HUDEP-2 (cell line): Measurements from ENCODE around the gene AIMP2.
"Not testable (repeated sequence)": the region's sequence is repeated elsewhere in the genome, so short reads cannot be mapped to it uniquely, and the experiment has no call there.

Experiments used
- DNase-seq, 76 experiments: peaks; one replicate each; lab custom pipeline; 2025; ENCODE audit not compliant: unreplicated experiment in 76 of 76; lab: John Stamatoyannopoulos, UW

Gene AIMP2

DNA sequence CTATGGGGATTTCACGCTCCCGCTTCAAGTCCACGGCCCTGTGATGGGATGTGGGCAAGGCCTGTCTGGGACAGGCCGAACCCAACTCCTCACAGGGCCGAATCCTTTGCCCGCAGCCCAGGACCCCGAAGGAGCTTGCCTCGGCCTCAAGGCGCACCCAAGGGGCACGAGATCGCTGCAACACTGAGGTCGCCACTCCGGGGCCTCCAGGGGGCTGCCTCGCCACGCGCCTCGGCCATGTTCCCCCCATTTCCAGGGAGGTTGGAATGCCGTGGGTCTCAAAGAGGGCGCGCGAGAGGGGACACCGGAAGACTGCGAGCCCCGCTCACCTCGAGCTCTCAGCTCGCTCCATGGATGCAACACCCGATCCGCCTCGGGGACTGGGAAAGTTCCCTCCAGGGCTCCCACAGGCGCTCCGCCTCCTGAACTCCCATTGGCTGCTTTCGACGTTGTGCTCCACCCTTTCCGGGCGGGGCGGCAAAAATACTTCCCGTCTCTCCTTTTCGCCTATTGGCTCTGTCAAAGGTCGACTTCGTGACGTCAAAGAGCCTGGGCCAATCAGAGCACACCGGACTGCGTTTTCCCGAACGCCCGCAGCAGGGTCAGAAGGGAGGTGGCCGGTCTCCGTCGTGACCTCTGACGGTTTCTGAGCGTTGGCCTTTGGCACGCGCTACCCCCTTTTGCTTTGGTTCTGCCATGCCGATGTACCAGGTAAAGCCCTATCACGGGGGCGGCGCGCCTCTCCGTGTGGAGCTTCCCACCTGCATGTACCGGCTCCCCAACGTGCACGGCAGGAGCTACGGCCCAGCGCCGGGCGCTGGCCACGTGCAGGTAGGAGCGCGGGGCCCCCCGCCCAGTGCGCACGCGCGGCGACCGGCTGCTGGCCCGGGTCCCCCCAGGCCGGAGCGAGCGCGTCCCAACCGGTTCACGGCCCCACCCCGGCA lies at the start of gene AIMP2, which contains the start of gene PMS2:
Gene AIMP2, plus strand, starts transcription at position 605 of the 944 bp plus-strand sequence. Its CDS starts 92 bp downstream, at position 697.
Gene PMS2, minus strand, starts transcription at position 382 of the 944 bp plus-strand sequence. Its CDS starts 30 bp downstream, at position 352.
- peak in 75 of 76 experiments; percentile 75 to 100 (median 97) for DNase-seq

DNA sequence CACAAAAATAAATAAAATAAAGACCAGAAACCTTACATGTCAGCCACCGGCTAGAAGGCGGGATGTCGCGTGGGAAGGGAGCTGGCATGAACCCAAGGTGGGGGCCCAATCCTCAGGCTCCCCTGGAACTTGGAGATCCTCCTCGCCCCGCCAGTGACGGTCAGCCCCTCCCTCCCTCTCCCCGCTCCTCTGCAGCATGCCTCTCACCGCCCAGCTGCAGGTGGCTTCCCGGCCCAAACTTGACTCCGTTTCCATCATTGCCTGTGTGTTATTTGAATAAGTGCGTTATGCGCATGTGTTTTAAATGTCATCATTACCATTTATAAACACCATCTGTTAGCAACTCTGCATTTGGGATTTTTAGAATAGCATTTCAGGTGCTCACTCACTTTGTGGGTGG lies 45.9 kb upstream of the AIMP2 start:
- not testable (repeated sequence) for DNase-seq

DNA sequence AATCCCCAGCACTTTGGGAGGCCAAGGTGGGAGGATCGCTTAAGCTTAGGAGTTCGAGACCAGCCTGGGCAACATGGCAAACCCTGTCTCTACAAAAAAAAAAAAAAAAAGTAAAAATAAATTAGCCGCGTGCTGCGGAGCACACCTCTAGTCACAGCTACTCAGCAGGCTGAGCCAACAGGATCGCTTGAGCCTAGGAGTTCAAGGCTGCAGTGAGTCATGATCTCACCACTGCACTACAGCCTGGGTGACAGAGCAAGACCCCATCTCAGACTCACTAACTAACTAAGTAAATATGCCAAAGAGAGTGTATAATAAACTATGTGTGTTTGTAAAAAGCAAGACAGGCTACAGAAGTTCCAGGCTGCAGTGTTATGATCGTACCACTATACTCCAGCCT lies 45.3 kb upstream of the AIMP2 start:
- not testable (repeated sequence) for DNase-seq

DNA sequence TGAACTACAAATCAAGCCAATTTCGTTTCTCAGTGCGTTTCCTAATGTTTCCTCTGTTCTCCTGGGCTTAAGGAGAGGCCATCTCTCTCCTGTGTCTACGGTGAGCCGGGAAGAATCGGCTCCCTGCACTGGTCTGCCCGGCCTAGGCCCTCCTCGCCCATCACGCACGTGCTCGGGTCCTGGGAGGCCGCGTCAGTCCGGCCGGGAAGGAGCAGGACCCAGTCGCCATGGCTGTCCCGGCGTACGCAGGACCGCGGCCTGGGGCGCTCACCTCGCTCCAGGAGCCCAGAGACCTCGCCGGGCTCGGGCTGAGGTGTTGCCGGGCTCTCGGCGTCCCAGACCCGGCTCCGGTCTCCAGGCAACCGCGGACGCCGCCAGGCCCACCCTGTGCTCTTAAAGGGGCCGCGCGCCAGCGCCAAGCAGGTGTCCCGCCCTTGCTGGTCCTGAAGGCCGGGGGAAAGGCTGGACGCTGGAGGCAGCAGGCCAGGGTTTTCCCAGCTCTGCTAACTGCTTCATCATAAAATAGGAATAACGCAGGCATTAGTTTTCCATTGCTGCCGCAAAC lies 38.6 kb upstream of the AIMP2 start, which contains the start of gene RSPH10B:
Gene RSPH10B, minus strand, starts transcription at position 343 of the 565 bp plus-strand sequence. CDS start 3,573 bp downstream, outside the sequence.
- DNase-seq, result not testable (repeated sequence)

DNA sequence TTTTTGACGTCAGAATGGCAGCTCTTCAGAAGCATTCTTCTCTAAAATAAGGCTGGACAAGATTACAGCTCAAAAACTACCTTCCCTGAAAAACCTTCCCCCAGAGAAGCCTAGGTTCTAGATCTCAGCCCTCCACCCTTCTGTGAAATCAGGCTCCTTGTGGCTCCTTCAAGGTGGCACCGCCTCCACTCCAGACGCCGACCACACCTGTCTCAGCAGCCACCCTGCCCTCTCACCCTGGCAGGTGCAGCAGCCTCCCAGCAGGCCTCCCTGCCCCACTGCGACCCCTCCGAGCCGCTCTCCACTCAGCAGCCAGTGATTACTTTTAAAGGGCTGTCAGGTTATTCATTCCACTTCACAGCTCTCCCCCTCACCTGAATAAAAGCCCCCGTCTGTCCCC lies 35.5 kb upstream of the AIMP2 start:
- not testable (repeated sequence) for DNase-seq

DNA sequence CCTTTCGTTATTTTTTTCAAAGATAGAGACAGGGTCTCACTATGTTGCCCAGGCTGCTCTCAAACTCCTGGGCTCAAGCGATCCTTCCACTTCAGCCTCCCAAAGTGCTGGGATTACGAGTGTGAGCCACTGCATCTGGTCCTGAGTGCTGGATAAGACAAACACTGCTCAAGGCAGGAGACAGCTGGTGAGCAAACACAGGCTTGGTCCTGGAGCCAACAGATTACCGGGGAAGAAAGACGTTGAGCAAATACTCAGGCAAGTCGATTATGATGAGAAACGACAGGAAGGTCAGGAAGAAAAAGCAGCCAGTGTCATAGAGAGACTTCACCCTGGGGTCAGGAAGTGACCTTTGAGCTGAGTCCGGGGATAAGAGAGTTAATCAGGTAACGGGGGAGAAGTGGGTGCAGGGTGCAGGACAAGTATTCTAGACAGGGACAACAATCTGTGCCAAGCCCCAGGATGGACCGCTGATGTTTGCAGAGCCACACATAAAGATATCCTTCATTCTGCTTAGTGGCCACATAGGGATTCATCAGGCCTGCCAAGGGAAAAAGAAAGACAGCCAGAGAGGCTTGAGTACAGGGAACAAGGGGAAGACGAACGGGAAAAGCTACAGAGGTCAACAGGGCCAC lies 29.3 kb upstream of the AIMP2 start:
- not testable (repeated sequence) for DNase-seq

DNA sequence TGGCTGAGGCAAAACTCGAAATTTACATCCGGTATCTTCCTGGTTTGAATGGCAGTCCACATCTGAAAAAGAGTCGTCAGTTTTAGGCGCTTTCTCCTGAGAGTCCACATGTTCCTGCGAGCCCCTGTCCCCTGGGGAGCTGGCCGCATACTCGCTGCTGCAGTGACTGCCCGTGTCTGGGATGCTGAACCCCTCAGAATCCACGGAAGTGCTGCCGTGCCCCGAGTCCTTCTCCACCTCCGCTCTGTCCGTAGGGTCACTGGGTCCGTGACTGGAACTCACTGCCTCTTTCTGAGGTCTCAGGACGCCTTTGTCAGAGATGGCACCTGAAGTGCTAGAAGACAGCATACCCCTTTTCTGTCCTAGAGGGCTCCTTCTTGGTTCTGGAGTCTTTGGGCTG lies 22.0 kb upstream of the AIMP2 start:
- DNase-seq, result not testable (repeated sequence)

DNA sequence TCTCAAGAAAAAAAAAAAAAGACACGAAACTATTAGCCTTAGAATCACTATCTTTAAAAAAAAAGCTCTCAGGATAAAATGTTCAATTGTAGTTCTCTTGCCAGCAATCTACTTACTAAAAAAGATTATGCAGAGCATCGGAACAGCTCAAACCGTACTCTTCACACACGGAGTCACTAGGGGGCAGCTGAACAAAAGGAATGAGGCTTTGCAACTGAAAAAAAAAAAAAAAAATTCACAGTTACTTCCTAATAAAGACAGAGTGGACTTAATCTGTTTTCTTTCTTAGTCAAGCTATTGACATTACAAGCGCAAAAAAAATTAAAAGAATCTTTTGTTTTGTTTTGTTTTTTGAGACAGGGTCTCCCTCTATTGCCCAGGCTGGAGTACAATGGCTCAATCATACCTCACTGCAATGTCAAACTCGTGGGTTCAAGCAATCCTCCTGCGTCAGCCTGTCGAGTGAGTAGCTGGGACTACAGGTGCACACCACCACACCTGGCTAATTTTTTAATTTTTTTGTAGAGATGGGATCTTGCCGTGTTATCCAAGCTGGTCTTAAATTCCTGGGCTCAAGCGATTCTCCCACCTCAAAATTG lies 11.8 kb upstream of the AIMP2 start:
- DNase-seq, result peak in 53 of 76 experiments; percentile 3 to 69 (median 39)

DNA sequence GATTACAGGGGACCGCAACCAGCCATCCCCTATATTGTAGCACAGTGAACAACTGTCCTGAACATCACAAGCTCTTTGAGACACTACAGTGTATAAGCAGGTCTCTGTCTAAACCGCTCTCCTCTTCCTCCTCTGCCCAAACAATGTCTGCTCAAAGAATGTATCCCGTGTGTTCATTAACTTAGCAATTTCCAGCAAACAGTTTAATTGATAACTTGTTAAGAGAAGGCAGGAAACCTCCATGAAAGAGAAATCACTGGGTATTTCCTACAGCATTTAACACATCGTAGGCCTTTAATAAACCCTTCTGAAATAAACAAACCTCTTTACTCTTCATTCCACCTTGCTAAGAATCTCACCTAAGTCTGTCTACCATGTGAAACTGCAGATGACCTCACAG lies 1.7 kb upstream of the AIMP2 start:
- DNase-seq, result no peak

DNA sequence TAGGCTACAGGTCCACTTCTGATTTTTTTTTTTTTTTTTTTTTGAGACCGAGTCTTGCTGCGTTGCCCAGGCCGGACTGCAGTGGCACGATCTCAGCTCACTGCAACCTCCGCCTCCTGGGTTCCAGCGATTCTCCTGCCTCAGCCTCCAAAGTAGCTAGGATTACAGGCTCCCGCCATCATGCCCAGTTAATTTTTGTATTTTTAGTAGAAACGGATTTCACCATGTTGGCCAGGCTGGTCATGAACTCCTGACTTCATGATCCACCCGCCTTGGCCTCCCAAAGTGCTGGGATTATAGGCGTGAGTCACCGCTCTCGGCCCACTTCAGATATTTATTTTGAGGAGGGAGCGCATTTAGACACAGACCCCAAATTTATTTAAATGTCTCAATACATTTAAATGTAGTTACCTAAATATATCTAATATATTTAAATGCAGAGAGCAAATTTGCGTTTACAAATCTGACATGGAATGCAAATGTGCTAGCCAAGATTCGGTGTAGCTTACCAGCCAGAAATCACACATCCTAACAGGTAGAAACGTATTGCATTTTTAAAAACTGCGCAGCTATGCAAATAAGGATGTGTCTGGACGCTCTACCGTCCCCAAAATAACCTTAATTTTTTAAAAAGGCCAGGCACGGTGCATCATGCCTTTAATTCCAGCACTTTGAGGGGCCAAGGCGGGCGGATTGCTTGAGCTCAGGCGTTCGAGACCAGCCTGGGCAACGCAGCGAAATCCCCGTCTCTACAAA lies 1.1 kb upstream of the AIMP2 start:
- DNase-seq, result not testable (repeated sequence)

DNA sequence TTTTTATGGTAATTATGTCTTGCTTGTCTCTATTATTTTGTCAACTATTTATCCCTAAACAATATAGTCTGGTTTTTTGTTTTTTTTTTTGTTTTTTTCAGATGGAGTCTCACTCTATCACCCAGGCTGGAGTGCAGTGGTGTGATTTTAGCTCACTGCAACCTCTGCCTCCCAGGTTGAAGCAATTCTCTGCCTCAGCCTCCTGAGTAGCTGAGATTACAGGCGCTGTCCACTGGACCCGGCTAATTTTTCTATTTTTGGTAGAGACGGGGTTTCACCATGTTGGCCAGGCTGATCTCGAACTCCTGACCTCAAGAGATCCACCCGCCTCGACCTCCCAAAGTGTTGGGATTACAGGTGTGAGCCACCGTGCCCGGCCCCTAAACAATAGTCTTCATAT lies 1.3 kb downstream of the AIMP2 start:
- not testable (repeated sequence) for DNase-seq

DNA sequence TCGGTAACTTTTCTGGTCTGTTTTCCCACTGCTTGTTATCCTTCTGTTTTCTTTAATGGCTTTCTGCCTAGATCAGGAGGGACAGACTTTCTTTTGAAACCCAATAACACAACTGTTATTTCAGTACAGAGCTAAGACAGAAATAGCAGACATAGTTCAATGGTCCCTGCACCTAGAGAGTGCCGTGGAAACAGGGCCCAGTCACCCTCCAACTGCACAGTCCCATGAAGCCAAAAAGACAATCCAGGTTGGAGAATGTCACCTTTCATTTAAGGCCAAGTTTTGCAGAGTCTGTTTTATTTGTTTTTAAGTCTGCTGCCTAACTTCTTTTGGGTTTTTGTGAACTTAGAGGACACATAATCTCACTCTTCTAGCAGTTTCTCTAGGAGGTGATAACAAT lies 2.5 kb downstream of the AIMP2 start:
- DNase-seq, result no peak

DNA sequence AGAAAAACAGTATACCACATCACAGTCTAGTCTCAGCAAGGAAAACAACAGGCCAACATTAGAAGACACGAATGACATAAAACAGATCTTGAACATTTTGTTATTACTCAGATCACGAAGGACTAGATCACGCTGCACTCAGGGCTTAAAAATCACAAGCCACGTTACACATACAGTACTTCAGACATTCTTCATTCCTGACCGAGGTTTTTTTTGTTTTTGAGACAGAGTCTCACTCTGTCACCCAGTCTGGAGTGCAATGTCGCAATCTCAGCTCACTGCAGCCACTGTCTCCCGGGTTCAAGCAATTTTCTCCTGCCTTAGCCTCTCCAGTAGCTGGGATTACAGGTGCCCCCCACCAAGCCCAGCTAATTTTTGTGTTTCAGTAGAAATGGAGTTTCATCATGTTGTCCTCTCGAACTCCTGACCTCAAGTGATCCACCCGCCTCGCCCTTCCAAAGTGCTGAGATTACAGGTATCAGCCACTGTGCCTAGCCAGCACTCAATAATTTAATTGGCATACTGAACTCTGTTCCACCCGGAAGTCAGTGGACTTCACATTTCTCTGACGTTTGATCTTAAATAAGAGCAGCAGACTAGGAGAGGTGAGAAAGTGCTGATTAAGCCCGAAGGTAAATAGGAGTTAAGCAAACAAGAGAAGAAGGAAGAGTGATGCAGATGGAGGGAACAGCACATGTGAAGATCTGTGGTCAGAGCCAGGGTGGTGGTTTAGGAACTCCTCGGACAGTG lies 3.5 kb downstream of the AIMP2 start:
- no peak for DNase-seq

DNA sequence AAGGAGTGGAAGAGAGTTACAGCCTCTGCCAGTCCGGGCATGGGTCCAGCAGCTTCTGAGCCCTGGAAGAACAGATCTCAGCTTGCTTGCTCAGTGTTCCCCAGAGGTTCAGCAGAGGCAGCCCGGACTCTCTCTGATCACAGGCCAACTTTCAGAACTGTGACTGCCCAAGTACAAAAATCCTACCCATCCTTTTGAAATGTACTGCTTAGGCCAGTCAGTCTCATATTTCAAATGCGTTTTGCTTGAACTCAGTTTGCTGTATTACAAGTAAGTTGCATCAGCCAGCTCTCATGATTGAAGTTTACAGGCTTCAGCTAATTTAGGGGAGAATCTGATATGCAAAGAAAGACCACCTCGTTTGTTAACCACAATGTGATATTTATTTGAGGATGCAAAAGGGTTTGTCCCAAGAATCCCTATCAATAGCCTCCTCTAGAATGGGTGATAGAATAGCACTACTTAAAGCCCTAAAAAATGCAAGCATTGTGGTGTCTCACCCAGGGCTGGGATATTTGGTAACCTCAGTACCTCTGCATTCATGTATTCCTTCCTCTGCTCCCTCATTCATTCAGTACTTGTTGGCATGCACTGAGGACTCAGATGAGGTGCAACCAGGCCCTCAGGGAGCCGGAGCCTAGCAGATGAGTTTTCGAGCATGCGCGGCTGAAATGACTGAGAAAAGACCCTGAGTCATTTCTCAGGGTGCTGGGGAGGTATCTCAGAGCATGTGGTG lies 7.0 kb downstream of the AIMP2 start:
- DNase-seq, result peak in 30 of 76 experiments; percentile 7 to 60 (median 24)

DNA sequence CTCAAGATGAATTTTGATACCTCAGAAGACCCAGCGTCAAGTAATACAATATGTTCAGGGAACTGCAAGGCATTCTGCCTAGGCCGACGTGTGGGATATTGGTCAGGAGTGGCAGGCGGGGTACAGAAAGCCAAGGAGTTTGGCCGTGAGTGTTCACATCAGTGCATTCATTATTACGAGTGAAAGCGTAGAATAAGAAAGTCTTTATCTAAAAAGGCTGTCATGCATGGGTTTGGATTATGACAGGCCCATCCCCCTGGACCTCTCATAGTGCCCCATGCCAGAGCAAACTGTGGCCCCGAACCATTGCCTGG lies 7.5 kb downstream of the AIMP2 start:
- no peak for DNase-seq

DNA sequence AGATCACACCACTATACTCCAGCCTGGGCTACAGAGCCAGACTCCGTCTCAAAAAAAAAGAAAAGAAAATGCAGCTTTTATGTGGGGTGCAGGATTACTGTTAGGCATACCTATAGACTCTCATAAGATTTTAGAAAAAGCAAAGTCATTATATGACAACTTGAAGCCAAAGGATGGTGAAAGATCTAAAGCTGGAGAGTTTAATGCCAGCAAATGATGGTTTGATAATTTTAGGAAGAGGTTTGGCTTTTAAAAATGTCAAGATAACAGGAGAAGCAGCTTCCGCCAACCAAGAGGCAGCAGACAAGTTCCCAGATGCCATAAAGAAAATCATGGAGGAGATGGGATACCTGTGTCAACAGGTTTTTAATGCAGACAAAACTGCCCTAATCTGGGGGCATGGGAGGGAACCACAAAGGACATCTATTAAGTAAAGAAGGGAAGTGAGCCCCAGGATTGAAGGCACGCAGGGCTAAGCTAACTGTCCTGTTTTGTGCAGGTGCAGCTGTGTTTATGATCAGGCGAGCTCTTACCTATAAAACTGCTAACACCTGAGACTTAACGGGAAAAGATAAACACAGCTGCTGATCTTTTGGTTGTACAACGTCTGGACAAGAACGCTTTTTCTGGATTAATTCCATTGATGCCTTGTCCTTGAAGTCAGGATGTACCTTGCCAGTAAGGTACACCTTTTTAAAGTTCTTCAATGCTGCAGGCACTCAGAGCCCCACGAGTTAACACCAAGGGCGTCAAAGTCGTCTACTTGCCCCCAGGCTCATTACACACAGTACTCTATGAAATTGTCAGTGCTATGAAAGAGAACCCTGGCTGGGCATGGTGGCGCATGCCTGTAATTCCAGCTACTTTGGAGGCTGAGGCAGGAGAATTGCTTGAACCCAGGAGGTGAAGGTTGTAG lies 11.6 kb downstream of the AIMP2 start:
- DNase-seq, result no peak

DNA sequence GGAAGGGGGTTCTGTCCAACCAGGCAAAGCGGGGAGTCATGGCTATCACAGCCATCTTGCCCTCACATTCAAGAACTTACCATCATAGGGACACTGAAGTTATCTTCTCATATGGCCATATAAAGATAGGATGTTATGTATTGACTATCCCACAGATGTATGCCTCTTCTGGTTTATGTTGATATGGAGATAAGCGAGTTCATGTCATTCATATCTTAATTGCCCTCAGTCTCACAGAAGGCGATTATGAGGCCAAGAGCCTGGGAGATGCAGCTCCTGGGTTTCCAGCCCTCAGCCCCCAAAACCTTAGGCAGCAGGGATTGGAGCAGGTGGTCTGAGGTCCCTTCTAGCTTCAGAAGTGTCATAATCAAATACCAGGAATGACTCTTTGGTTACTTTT lies 13.6 kb downstream of the AIMP2 start:
- DNase-seq, result peak in 21 of 76 experiments; percentile 3 to 65 (median 31)

DNA sequence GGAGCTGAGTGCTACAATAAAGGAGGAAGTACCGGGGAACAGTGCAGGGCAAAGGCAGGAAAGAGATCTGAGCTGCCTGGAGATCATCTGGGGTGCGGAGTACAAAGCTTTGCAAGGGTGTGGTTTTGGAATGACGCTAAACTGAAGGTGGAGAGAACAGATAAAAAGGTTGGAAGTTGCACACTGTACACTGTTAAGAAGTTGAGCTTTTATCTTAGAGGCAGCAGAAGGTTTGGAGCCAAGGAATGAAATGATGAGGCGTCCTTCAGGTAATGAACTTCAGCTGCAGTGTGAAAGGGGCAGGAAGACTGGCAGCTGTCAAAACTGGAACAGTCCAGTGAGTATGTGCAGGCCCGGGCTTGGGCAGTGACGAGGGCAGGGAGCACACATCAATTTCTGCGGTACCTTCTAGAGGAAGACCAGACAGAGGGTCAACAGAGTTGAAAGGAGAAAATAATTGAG lies 14.9 kb downstream of the AIMP2 start:
- peak in 72 of 76 experiments; percentile 10 to 96 (median 67) for DNase-seq
